Neural cell (in vitro differentiated cells): Measurements from ENCODE around the gene RNF20. TPM values are rescaled to one million over a fixed set of nuclear protein-coding genes. Genes with fewer than 3 reads are reported as not detected.

ENCODE experiments used
- H2AFZ ChIP-seq: fragments of 200-600, 300-800 bp; sonication (generic), shearing (Covaris generic); 2 replicates; pipeline ENCODE4 v1.6.0; 2014; ENCODE audit warnings: low read depth, mild to moderate bottlenecking, antibody characterized with exemption, low read length, moderate library complexity
- H3F3A ChIP-seq: fragments of 200-600 bp; shearing (Covaris generic); 2 replicates; pipeline ENCODE4 v1.6.1; 2016; ENCODE audit warnings: mild to moderate bottlenecking, moderate library complexity, mixed read lengths, antibody characterized with exemption, low read length; ENCODE audit not compliant: insufficient read depth, poor library complexity, severe bottlenecking
- H3K27ac ChIP-seq: fragments of 200-600, 300-800 bp; sonication (generic), shearing (Covaris generic); 2 replicates; pipeline ENCODE4 v1.5.1; 2014; ENCODE audit warnings: mild to moderate bottlenecking, low read length, moderate library complexity
- H3K27me3 ChIP-seq: fragments of 300-800, 200-600 bp; sonication (generic), shearing (Covaris generic); 2 replicates; pipeline ENCODE4 v1.6.0; 2014; ENCODE audit warnings: mild to moderate bottlenecking, low read depth, low read length, moderate library complexity; ENCODE audit not compliant: insufficient read depth
- H3K36me3 ChIP-seq: fragments of 300-800, 200-600 bp; sonication (generic), shearing (Covaris generic); 2 replicates; pipeline ENCODE4 v1.5.1; 2014; ENCODE audit warnings: mild to moderate bottlenecking, antibody characterized with exemption, low read length, moderate library complexity; ENCODE audit not compliant: insufficient read depth
- H3K4me2 ChIP-seq: fragments of 300-800, 200-600 bp; sonication (generic), shearing (Covaris generic); 2 replicates; pipeline ENCODE4 v1.6.0; 2014; ENCODE audit warnings: mild to moderate bottlenecking, low read length
- H3K4me3 ChIP-seq: fragments of 300-800, 200-600 bp; sonication (generic), shearing (Covaris generic); 2 replicates; pipeline ENCODE4 v1.5.1; 2014; ENCODE audit warnings: mild to moderate bottlenecking, low read length, moderate library complexity
- H3K79me2 ChIP-seq: fragments of 200-600 bp; shearing (Covaris generic); replicated peaks from 2 replicates; pipeline ENCODE4 v1.6.0; 2014; ENCODE audit warnings: mild to moderate bottlenecking, low read length, moderate library complexity; ENCODE audit not compliant: insufficient read depth
- H3K9ac ChIP-seq: fragments of 300-800, 200-600 bp; sonication (generic), shearing (Covaris generic); 2 replicates; pipeline ENCODE4 v1.6.1; 2016; ENCODE audit warnings: mild to moderate bottlenecking, low read length, mixed read lengths
- H3K9me2 ChIP-seq: fragments of 200-600 bp; shearing (Covaris generic); 2 replicates; pipeline ENCODE4 v1.6.1; 2016; ENCODE audit warnings: mild to moderate bottlenecking, low read length, mixed read lengths; ENCODE audit not compliant: insufficient read depth
- H3K9me3 ChIP-seq: fragments of 200-600, 300-800 bp; sonication (generic), shearing (Covaris generic); 2 replicates; pipeline ENCODE4 v1.6.1; 2016; ENCODE audit warnings: mild to moderate bottlenecking, mixed run types, low read length, moderate library complexity, mixed read lengths
- H4K20me1 ChIP-seq: fragments of 200-600 bp; shearing (Covaris generic); 2 replicates; pipeline ENCODE4 v1.6.1; 2016; ENCODE audit warnings: mild to moderate bottlenecking, mixed run types; ENCODE audit not compliant: insufficient read depth
- CTCF ChIP-seq: fragments of 450-650 bp; IDR thresholded peaks from 2 replicates; pipeline ENCODE4 v1.5.1; 2014; ENCODE audit warnings: antibody characterized with exemption, mild to moderate bottlenecking, moderate library complexity; ENCODE audit not compliant: poor library complexity, severe bottlenecking
- EP300 ChIP-seq: fragments of 450-650 bp; conservative IDR thresholded peaks from 2 replicates; pipeline ENCODE4 v1.6.1; 2014; ENCODE audit warnings: antibody characterized with exemption, mild to moderate bottlenecking, moderate library complexity; ENCODE audit not compliant: poor library complexity, severe bottlenecking
- EZH2 ChIP-seq: fragments of 200-600, 300-800 bp; shearing (Covaris generic), sonication (generic); IDR thresholded peaks from 2 replicates; pipeline ENCODE4 v1.6.1; 2014; ENCODE audit warnings: antibody characterized with exemption, low read length, borderline replicate concordance, mild to moderate bottlenecking; ENCODE audit not compliant: insufficient read depth, poor library complexity, severe bottlenecking
- MXI1 ChIP-seq: fragments of 450-650 bp; conservative IDR thresholded peaks from 2 replicates; pipeline ENCODE4 v1.6.1; 2014; ENCODE audit warnings: antibody characterized with exemption, mild to moderate bottlenecking; ENCODE audit not compliant: poor library complexity, severe bottlenecking
- POLR2AphosphoS5 ChIP-seq: IDR thresholded peaks from 2 replicates; pipeline ENCODE4 v1.6.1; 2012
- RAD21 ChIP-seq: fragments of 450-650 bp; conservative IDR thresholded peaks from 2 replicates; pipeline ENCODE4 v1.6.1; 2014; ENCODE audit warnings: antibody characterized with exemption, mild to moderate bottlenecking, moderate library complexity
- REST ChIP-seq: IDR thresholded peaks from 2 replicates; pipeline ENCODE4 v1.6.1; 2012; ENCODE audit warnings: borderline replicate concordance
- SMC3 ChIP-seq: fragments of 450-650 bp; conservative IDR thresholded peaks from 2 replicates; pipeline ENCODE4 v1.6.1; 2014; ENCODE audit warnings: antibody characterized with exemption, mild to moderate bottlenecking, moderate library complexity; ENCODE audit not compliant: poor library complexity
- TAF1 ChIP-seq: IDR thresholded peaks from 2 replicates; pipeline ENCODE4 v1.6.1; 2012; ENCODE audit warnings: low read depth
- polyA plus RNA-seq: library from polyadenylated mRNA; depleted of rRNA; stranded (reverse); fragments of >200 nt; gene quantifications from 2 replicates; pipeline ENCODE4 v1.2.3, GENCODE V29; 2014

Gene RNF20
- polyA plus RNA-seq, 1 donor from 2014 or later, result 32.1 TPM

GRCh38 chr9:101487443-101487840 lies 46.2 kb upstream of the RNF20 start:
- H3K36me3 ChIP-seq, result no peaks in the 10 kb centered on the region
- peak overlapping the region; percentile 84 for H3K4me3 ChIP-seq
- no peaks in the 10 kb centered on the region for H3K9me3 ChIP-seq
- TF ChIP-seq CTCF (no peak), EZH2 (no peak), TAF1 (no peak)
- H4K20me1 ChIP-seq, result no peaks in the 10 kb centered on the region
- no peaks in the 10 kb centered on the region for H3K9me2 ChIP-seq
- peak overlapping the region; percentile 61 for H2AFZ ChIP-seq
- H3F3A ChIP-seq, result no peaks in the 10 kb centered on the region
- H3K27ac ChIP-seq, result peak overlapping the region; percentile 74
- peak overlapping the region; percentile 81 for H3K9ac ChIP-seq
- H3K79me2 ChIP-seq, result peaks cover 5% of the 10 kb centered on the region
- peaks cover 11% of the 10 kb centered on the region for H3K27me3 ChIP-seq
- H3K4me2 ChIP-seq, result peak overlapping the region; percentile 45

GRCh38 chr9:101495810-101496209 lies 37.8 kb upstream of the RNF20 start:
- Histone ChIP-seq H2AFZ (no peak overlapping the region), H3K27me3 (no peaks in the 10 kb centered on the region), H3K36me3 (no peaks in the 10 kb centered on the region), H3K79me2 (no peaks in the 10 kb centered on the region), H3K4me2 (no peak overlapping the region), H3F3A (no peaks in the 10 kb centered on the region), H3K4me3 (no peak overlapping the region), H4K20me1 (no peaks in the 10 kb centered on the region), H3K9me3 (no peaks in the 10 kb centered on the region), H3K27ac (no peak overlapping the region), H3K9ac (no peak overlapping the region), H3K9me2 (no peaks in the 10 kb centered on the region)
- TF ChIP-seq TAF1 (no peak), RAD21 (no peak), REST (no peak), MXI1 (no peak), POLR2AphosphoS5 (no peak), CTCF (no peak), EZH2 (no peak), EP300 (no peak), SMC3 (no peak)
